ENCODE data around the gene KAT7. TPM values are rescaled to one million over a fixed set of nuclear protein-coding genes. Genes with fewer than 3 reads are reported as not detected.

KAT7 gene
- total RNA-seq, 2 donors from 2014 or later = 83.9 to 85.9 TPM

GRCh38 chr17:49843774-49844350 is 55.4 kb downstream of the KAT7 start:
- DNase-seq (peak in 1 of 2 donors; percentile 16), ATAC-seq (replicated peaks in 1 of 2) (no peak)
- peaks cover 6% of the 10 kb centered on the region for H3K4me1 Mint-ChIP-seq (ENCODE audit: low read depth)
- H3K4me3 Mint-ChIP-seq = no peak overlapping the region
- H3K9me3 Mint-ChIP-seq = no peaks in the 10 kb centered on the region
- H3K27ac Mint-ChIP-seq = no peak overlapping the region
- peaks cover 0 to 5% of the 10 kb centered on the region in 2 donors for H3K36me3 Mint-ChIP-seq (ENCODE audit: insufficient read depth in 2 of 2)
- H3K27me3 Mint-ChIP-seq (ENCODE audit: low read depth) = no peaks in the 10 kb centered on the region

DNA sequence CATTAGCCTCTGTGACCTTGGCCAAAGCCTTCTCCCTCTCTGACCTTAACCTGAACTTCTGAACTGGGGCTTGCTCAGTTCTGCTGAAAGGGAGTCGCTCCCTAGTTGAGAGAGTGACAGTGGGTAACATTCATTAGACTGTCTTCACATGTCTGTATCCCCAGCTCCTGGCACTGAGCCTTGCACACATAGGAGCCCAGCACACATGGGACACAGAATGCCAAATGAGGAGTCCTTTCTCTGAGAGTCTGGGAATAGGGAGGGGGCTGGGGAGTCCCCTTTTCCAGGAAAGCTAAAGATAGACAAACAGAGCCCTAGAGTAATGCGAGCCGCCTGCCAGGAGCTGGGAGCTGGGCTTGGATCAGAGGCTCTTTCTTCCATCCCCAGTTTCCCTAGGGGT is 56.8 kb downstream of the KAT7 start:
- ATAC-seq (replicated peaks in 1 of 2) (no peak), DNase-seq (no peak)
- H3K4me3 Mint-ChIP-seq = no peak overlapping the region
- no peak overlapping the region for H3K27ac Mint-ChIP-seq
- H3K27me3 Mint-ChIP-seq (ENCODE audit: low read depth) = no peaks in the 10 kb centered on the region
- H3K9me3 Mint-ChIP-seq = no peaks in the 10 kb centered on the region
- H3K4me1 Mint-ChIP-seq (ENCODE audit: low read depth) = peaks cover 6% of the 10 kb centered on the region
- peaks cover 0 to 4% of the 10 kb centered on the region in 2 donors for H3K36me3 Mint-ChIP-seq (ENCODE audit: insufficient read depth in 2 of 2)

GRCh38 chr17:49846938-49847712 is 58.6 kb downstream of the KAT7 start:
- no peak for DNase-seq
- H3K27ac Mint-ChIP-seq = no peak overlapping the region
- peaks cover 6% of the 10 kb centered on the region for H3K27me3 Mint-ChIP-seq (ENCODE audit: low read depth)
- no peak for ATAC-seq (replicated peaks in 1 of 2)
- H3K4me1 Mint-ChIP-seq (ENCODE audit: low read depth) = peaks cover 20% of the 10 kb centered on the region
- H3K36me3 Mint-ChIP-seq (ENCODE audit: insufficient read depth in 2 of 2) = peaks cover 0 to 2% of the 10 kb centered on the region in 2 donors
- H3K4me3 Mint-ChIP-seq = no peak overlapping the region
- H3K9me3 Mint-ChIP-seq = no peaks in the 10 kb centered on the region

DNA sequence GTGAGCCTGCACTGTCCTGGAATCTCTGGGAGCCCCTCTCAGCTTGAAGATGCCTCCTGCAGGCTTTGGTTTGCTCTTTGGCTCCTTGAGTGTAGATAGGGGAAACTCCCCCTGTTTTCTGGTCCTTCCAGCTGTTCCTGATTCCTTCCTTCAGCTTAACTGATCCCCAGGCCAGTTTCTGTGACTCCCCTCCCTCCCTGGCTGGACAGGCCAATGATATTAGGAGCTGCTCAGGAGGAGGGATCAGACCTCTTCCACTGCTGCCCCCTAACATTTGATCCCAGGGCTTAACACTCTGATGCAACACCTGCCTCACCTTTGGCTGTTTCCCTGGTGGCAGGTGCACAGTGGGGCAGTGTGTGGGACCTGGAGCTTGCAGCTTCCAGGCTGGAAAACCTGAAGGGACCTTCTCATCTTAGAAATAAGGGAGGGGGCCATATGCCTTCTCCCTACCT is 59.6 kb downstream of the KAT7 start, which contains the start of gene TAC4:
TAC4 (minus strand) TSS at position 51 of the 455 bp plus-strand sequence. CDS start 52 bp downstream, outside the sequence.
- no peak within 1 kb of the TSS for H3K4me3 Mint-ChIP-seq
- no peaks in the 10 kb centered on the region for H3K9me3 Mint-ChIP-seq
- H3K4me1 Mint-ChIP-seq (ENCODE audit: low read depth) = peaks cover 26% of the 10 kb centered on the region
- ATAC-seq (replicated peaks in 1 of 2) (no peak), DNase-seq (no peak)
- no peaks in the 10 kb centered on the region for H3K36me3 Mint-ChIP-seq (ENCODE audit: insufficient read depth in 2 of 2)
- peaks cover 10% of the 10 kb centered on the region for H3K27me3 Mint-ChIP-seq (ENCODE audit: low read depth)
- no peak within 1 kb of the TSS for H3K27ac Mint-ChIP-seq

DNA sequence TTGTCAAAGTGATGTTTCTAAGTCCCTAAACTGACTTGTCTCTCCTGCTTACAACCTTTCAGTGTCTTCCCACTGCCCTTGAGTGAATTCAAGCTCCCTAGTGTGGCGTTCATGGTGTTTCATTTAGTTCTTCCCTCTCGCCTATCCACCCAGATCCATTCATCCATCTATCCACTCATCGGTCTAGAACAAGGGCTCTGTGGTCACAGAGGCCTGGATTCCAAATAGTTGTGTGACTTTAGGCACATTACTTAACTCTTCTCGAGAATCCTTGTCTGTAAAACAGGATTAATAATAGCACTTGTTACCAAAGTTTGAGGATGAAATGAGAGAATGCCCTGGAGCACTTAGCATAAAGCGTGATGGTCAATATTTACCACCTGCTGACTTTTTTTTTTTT is 60.3 kb downstream of the KAT7 start:
- Mint-ChIP-seq H3K27ac (no peak overlapping the region), H3K9me3 (no peaks in the 10 kb centered on the region), H3K4me1 (ENCODE audit: low read depth) (peaks cover 26% of the 10 kb centered on the region), H3K36me3 (ENCODE audit: insufficient read depth in 2 of 2) (no peaks in the 10 kb centered on the region), H3K4me3 (no peak overlapping the region), H3K27me3 (ENCODE audit: low read depth) (peaks cover 14% of the 10 kb centered on the region)
- no peak for DNase-seq
- no peak for ATAC-seq (replicated peaks in 1 of 2)

- Mint-ChIP-seq H3K27me3 (ENCODE audit: low read depth) (peaks cover 21% of the 10 kb centered on the region), H3K4me3 (peak overlapping the region; percentile 90 to 95), H3K9me3 (no peaks in the 10 kb centered on the region), H3K36me3 (ENCODE audit: insufficient read depth in 2 of 2) (no peaks in the 10 kb centered on the region), H3K27ac (no peak overlapping the region), H3K4me1 (ENCODE audit: low read depth) (peaks cover 22% of the 10 kb centered on the region)
- ATAC-seq (replicated peaks in 1 of 2) = no peak
- no peak for DNase-seq
Measured at GRCh38 chr17:49850218-49850610, 61.7 kb downstream of the KAT7 start.

GRCh38 chr17:49850772-49851386 is 62.4 kb downstream of the KAT7 start:
- peak overlapping the region; percentile 90 to 95 for H3K4me3 Mint-ChIP-seq
- no peaks in the 10 kb centered on the region for H3K36me3 Mint-ChIP-seq (ENCODE audit: insufficient read depth in 2 of 2)
- ATAC-seq (replicated peaks in 1 of 2) = peak; percentile 28 to 38
- H3K9me3 Mint-ChIP-seq = no peaks in the 10 kb centered on the region
- peak overlapping the region; percentile 67 for H3K27ac Mint-ChIP-seq
- peaks cover 21% of the 10 kb centered on the region for H3K27me3 Mint-ChIP-seq (ENCODE audit: low read depth)
- peaks cover 20% of the 10 kb centered on the region for H3K4me1 Mint-ChIP-seq (ENCODE audit: low read depth)
- peak in 1 of 2 donors; percentile 15 for DNase-seq

DNA sequence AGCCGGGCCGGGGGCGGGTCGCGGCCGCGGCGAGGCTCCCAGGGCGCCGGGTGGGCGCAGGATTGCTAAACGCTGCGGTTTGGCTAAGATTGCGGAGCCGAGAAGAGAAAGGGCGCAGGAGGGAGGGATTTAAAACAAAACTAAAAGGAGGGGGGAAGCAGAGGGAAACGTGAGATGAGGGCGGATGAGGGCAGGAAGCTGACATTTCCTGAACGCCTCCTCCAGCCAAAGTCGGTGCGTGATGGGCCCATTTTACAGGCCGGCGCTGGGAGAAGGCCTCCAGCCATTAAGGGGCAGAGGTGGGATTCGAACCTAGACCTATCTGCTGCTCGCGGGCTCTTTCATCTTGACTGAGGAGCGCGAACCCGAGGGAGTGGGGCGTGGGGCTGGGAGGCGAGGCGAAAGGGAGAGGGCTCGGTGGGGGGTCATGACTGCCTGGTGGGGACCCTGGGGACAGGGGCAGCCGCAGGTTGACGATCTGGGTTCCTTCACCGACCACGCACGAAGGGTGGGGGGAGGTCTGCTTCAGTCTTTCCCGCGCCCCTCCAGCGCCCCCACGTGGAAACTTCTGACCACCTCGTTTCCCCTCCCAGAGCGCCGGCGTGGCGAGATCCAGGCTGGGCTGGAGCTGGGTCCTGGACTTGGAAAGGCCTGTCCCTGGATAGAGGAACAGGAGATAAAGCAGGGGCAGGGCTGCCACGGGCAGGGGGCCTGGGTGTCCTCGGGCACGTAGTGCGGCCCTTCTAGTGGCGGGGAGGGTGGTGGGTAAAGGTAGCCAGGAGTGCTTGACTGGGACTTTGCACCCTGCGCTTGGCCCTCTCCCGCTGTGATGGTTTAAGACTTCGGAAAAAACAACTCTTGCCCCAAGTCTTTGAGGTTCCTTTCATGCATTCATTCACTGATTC is 63.2 kb downstream of the KAT7 start:
- Mint-ChIP-seq H3K4me3 (peak overlapping the region; percentile 84 to 87), H3K27me3 (ENCODE audit: low read depth) (peaks cover 21% of the 10 kb centered on the region)
- peak; percentile 77 to 80 for DNase-seq

GRCh38 chr17:49853470-49854015 is 65.1 kb downstream of the KAT7 start:
- Mint-ChIP-seq H3K4me1 (ENCODE audit: low read depth) (peaks cover 20% of the 10 kb centered on the region), H3K4me3 (no peak overlapping the region), H3K36me3 (ENCODE audit: insufficient read depth in 2 of 2) (no peaks in the 10 kb centered on the region), H3K27ac (no peak overlapping the region), H3K27me3 (ENCODE audit: low read depth) (peaks cover 21% of the 10 kb centered on the region), H3K9me3 (no peaks in the 10 kb centered on the region)
- ATAC-seq (replicated peaks in 1 of 2) (no peak), DNase-seq (no peak)

More for the DNA sequence above, 63.2 kb downstream of the KAT7 start:
- Mint-ChIP-seq H3K27ac (peak overlapping the region; percentile 30), H3K4me1 (ENCODE audit: low read depth) (peaks cover 20% of the 10 kb centered on the region), H3K9me3 (no peaks in the 10 kb centered on the region), H3K36me3 (ENCODE audit: insufficient read depth in 2 of 2) (no peaks in the 10 kb centered on the region)
- peak; percentile 63 to 74 for ATAC-seq (replicated peaks in 1 of 2)

DNA sequence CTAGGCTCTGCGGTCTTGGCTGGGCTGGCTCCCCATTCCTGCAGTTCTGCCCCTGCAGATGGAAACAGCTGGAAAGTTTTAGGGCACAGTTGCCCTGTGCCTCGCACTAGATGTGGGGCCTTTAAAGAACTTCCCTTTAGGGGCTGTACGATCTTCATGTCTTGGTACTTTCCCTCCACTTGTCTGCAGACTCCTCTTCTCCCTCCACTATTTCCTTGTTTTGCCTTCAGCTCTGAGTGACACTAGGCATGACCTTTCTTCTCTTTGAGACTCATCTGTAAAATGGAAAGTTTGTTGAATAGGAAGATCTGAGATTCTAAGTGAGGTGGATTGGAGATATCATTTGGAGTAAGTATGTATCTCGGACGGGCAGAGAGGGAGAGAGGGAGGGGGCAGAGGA is 65.6 kb downstream of the KAT7 start:
- ATAC-seq (replicated peaks in 1 of 2) (no peak), DNase-seq (no peak)
- Mint-ChIP-seq H3K4me1 (ENCODE audit: low read depth) (peaks cover 20% of the 10 kb centered on the region), H3K27me3 (ENCODE audit: low read depth) (peaks cover 21% of the 10 kb centered on the region), H3K4me3 (no peak overlapping the region), H3K27ac (no peak overlapping the region), H3K9me3 (no peaks in the 10 kb centered on the region), H3K36me3 (ENCODE audit: insufficient read depth in 2 of 2) (no peaks in the 10 kb centered on the region)

DNA sequence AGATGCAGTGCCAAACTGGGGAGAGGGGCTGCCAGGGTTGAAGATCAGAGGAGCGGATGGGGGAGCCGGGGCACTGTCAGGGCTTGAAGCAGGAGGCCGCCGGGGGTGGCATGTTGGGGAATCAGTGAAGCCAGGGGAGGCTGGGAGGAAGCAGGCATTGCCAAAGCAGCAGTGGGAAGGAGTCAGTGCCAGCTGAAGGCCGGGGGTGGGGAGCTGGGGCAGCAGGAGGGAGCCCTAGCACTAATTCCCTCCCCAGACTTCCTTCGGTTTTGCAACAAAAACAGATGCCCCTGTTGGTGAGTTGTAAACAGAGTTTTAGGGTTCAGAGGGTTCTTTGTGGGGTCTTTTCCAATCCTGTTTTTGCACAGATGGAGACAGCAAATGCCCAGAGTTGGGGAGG is 70.3 kb downstream of the KAT7 start:
- Mint-ChIP-seq H3K4me1 (ENCODE audit: low read depth) (peaks cover 6% of the 10 kb centered on the region), H3K4me3 (no peak overlapping the region), H3K27ac (no peak overlapping the region), H3K27me3 (ENCODE audit: low read depth) (peaks cover 7% of the 10 kb centered on the region), H3K36me3 (ENCODE audit: insufficient read depth in 2 of 2) (no peaks in the 10 kb centered on the region), H3K9me3 (no peaks in the 10 kb centered on the region)
- DNase-seq (no peak), ATAC-seq (replicated peaks in 1 of 2) (no peak)
